DND-41 (cell line): ENCODE data around the gene SELENON.

Source experiments
- CTCF ChIP-seq: IDR thresholded peaks from 2 replicates; pipeline ENCODE4 v1.5.1; 2012; ENCODE audit warnings: borderline replicate concordance, low read length, moderate library complexity, mild to moderate bottlenecking; ENCODE audit not compliant: poor library complexity, severe bottlenecking; ENCODE audit errors: extremely low read depth
- EZH2 ChIP-seq: IDR thresholded peaks from 3 replicates; pipeline ENCODE4 v1.6.1; 2012; ENCODE audit warnings: borderline replicate concordance, low read depth, mild to moderate bottlenecking, moderate library complexity, low read length, inconsistent platforms; ENCODE audit not compliant: severe bottlenecking

DNA sequence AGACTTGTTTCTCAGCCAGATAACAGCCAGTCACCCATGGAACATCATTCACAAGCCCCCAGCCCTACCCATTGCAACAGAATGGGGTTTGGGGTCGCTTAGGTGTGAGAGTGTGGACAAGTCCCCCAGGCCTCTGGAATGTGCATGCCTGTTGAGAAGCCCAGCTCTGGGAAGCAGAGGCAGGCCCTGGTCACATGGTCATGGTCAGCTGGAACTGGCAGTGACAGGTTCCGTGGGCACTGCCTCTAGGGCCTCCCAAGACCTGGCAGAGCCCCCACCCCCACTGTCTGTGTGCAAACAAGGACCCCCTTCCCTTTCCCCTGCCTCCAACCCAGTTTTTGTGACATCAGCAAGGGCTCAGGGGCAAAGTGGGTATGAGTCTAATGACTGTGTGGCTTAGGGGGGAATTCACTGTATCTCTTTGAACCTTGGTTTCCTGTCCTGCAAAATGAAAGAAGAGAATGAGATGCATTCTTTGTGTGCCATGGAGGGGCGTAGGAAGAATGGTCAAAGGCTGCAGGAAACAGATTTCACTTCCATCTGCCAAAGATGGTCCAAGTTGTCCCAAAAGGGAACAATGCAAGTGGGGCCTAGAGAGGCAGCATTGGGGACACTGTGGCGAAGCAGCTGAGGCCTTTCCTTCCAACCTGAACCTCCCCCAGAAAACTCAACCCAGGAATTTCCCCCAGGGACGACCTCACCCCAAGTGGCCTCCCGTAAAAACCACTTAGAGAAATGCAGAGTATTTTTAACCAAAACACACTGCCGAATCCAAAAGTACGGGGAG, 34.7 kb upstream of the SELENON start:
- TF ChIP-seq CTCF (no peak), EZH2 (no peak)
